HG02970 (cell line): Measurements from ENCODE around the gene DEDD.

Source experiments
- ATAC-seq: cut with Tn5 transposase; IDR thresholded peaks from one replicate; pipeline ENCODE4 v1.9.1; 2021; ENCODE audit warnings: mild to moderate bottlenecking, moderate library complexity, moderate number of reproducible peaks; ENCODE audit not compliant: unreplicated experiment, low FRiP score

Gene DEDD

GRCh38 chr1:161079436-161080110 lies 52.9 kb downstream of the DEDD start:
- ATAC-seq = no peak

GRCh38 chr1:161077426-161077825 lies 55.0 kb downstream of the DEDD start:
- ATAC-seq = no peak

DNA sequence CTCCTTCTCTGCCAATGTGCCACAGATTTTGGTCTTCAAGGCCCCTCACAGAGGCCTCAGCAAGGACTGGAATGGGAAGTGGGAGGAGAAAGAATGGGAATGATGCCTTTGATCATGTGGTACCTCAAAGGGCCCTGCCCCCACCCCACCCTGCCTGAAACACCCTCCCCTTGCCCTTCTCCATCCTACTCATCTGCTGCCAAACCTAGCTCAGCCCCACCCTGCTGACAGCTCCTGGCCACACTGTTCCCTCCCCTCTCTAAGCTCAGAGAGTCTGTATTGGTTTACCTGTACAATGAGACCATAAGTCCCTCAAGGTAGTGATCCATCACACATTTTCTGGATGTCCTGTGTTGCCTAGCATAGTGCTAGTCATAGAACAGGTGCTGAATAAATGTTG lies 56.1 kb downstream of the DEDD start:
- ATAC-seq = no peak

DNA sequence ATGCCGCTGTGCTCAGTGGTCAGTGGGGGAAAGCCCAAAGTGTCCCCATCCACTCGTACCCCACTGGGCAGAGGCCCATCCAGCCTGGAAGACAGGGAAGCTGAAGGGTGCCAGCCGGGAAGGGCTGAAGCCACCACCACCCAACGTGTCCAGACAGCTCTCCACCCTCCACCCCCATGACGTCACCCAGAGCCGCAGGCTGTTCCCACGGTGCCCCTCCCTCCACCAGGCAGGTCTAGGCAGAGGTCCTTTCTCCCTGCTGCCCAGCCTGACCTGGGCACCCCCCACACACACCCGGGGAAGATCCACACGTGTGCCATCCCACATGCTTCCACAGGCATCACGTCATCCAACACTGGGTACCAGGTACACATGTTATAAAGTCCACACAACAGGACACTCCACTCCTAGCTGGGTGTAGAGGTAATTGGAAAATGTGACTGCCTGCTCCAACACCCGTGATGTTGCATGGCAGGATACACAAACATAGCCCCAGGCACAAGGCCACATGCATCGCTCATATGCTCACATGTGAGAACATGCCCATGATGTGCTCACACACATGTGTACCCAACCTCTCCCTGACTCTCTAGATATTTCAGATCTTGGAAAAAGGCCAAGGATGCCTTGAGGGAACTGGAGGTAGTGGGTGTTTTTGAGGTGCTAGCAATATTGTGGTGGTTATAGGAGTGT lies 57.6 kb downstream of the DEDD start:
- ATAC-seq = no peak

DNA sequence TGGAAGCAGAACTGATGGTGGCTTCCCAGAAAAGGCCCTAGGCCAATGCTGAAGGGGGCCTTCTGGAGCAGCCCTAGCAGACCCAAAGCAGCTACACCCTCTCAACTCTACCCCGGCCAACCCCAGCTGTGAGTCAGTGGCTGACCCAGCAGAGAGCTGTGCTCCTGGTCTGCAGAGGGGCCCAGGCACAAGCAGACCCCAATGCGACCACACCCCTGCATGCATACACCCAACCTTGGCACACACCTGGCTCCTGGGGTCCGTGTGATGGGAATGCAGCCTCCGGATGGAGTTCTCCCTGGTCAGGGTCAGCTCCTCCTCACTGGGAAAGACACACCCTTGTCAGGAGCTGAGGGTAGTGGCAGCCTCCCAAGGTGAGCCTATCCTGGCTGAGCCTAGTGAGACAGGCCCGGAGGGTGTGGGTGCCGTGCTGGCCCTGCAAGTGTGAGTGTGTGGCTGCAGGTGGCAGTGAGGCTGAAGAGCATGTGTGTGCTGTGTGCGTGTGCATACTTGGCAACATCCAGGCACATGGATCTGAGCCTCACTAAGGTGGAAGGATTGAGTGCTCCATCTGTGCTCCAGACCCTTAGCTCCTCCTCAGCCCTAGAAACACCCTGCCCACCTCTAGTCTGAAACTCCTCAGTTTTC lies 58.9 kb downstream of the DEDD start:
- no peak for ATAC-seq

DNA sequence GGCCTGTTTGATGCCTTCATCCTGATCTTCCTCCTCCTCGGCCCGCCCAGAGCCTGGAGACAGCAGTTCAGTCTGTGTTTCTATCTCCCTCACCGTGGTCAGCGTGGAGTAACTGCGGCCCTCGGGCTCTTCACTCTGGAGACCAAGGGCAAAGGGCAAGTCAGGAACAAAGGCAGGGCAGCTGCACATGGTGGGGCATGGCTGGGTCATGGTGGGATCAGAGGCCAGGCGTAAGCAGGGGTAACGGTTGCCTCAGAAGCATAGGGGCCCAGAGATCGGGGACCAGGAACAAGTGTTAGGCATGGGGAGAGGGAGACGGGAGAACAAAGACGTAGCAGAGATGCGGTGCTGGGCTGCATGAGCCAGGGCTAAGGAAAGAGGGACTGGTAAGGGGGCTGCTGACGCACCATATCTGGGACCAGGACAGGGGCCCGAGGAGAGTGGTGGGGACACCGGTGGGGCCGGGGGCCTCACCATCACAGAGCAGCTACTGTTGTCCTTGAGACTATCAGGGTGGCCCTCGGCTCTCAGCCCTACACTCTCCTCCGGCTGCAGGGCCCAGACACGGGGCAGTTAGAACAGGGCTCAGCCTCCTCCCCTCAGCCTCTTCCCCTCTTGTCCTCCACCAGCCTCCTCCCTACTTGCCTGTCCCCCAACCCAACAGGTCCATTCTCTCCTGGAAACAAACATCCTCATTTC lies 59.6 kb downstream of the DEDD start:
- no peak for ATAC-seq

GRCh38 chr1:161071886-161072371 lies 60.5 kb downstream of the DEDD start:
- no peak for ATAC-seq
